ENCODE results near the gene MACROD2. TPM values are rescaled to one million over a fixed set of nuclear protein-coding genes. Genes with fewer than 3 reads are reported as not detected.

MACROD2 gene
- total RNA-seq, 4 donors from 2014 or later = 4.0 to 14.1 (median 10.4) TPM

DNA sequence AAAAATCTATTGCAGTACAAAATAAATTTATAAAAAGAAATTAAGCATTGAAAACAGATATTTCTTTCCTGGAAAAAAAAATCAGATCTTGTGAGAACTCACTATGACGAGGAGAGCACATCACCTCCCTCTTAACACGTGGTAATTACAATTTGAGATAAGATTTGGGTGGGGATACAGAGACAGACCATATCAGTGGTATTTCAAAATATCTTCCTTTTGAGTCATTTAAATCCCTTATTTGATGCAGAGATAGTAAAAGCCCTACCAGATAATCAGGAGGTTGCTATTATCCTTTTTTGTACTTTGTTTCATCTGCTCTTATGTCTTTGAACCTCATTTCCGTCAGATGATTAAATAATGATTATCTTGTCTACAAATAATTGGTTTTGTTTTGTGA, 1777.5 kb downstream of the MACROD2 start:
- 84 to 86% methylated on average over 3 of the region's 3 CpGs for WGBS, 2 donors
- Histone ChIP-seq H3K9me3 (no peaks in the 10 kb centered on the region), H3K4me1 (peaks cover 0 to 5% (median 0%) of the 10 kb centered on the region in 4 donors), H3K27me3 (no peaks in the 10 kb centered on the region), H3K27ac (no peak overlapping the region), H3K36me3 (no peaks in the 10 kb centered on the region), H3K4me3 (no peak overlapping the region)
- no peak for TF ChIP-seq POLR2A (IDR thresholded peaks at IDR 0.05)
- TF ChIP-seq, protein P1, sequence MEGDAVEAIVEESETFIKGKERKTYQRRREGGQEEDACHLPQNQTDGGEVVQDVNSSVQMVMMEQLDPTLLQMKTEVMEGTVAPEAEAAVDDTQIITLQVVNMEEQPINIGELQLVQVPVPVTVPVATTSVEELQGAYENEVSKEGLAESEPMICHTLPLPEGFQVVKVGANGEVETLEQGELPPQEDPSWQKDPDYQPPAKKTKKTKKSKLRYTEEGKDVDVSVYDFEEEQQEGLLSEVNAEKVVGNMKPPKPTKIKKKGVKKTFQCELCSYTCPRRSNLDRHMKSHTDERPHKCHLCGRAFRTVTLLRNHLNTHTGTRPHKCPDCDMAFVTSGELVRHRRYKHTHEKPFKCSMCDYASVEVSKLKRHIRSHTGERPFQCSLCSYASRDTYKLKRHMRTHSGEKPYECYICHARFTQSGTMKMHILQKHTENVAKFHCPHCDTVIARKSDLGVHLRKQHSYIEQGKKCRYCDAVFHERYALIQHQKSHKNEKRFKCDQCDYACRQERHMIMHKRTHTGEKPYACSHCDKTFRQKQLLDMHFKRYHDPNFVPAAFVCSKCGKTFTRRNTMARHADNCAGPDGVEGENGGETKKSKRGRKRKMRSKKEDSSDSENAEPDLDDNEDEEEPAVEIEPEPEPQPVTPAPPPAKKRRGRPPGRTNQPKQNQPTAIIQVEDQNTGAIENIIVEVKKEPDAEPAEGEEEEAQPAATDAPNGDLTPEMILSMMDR (IDR thresholded peaks at IDR 0.05) = no peak
- no peak for TF ChIP-seq EP300 (IDR thresholded peaks at IDR 0.05)
- DNase-seq (ENCODE audit: low spot score in 2 of 2) = no peak

DNA sequence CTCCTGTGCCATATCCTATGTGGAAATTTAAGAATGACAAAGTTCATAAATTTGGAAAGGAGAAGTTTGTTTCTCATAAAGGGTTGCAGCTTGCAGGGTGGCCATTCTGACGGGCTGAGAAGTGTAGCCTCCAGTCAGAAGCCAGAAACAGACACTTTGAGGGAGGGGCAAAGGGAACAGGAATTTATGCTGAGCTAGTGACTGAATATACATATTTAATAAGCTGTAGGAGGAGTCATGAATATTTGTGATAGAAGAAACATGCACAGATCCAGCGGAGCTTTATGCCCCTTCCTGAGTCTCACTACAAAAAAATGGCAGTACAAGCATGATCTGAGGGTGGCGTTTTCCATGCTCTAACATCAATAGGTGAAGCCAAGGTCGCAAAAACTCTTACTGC, 1779.6 kb downstream of the MACROD2 start:
- 87 to 91% methylated on average over 4 of the region's 4 CpGs for whole genome bisulfite sequencing, 2 donors
- Histone ChIP-seq H3K4me1 (no peaks in the 10 kb centered on the region), H3K27ac (no peak overlapping the region), H3K36me3 (no peaks in the 10 kb centered on the region), H3K9me3 (no peaks in the 10 kb centered on the region), H3K27me3 (no peaks in the 10 kb centered on the region), H3K4me3 (no peak overlapping the region)
- TF ChIP-seq, protein P1 (IDR thresholded peaks at IDR 0.05) = no peak
- TF ChIP-seq POLR2A (IDR thresholded peaks at IDR 0.05) (no peak), EP300 (IDR thresholded peaks at IDR 0.05) (no peak)
- DNase-seq (ENCODE audit: low spot score in 2 of 2) = no peak

DNA sequence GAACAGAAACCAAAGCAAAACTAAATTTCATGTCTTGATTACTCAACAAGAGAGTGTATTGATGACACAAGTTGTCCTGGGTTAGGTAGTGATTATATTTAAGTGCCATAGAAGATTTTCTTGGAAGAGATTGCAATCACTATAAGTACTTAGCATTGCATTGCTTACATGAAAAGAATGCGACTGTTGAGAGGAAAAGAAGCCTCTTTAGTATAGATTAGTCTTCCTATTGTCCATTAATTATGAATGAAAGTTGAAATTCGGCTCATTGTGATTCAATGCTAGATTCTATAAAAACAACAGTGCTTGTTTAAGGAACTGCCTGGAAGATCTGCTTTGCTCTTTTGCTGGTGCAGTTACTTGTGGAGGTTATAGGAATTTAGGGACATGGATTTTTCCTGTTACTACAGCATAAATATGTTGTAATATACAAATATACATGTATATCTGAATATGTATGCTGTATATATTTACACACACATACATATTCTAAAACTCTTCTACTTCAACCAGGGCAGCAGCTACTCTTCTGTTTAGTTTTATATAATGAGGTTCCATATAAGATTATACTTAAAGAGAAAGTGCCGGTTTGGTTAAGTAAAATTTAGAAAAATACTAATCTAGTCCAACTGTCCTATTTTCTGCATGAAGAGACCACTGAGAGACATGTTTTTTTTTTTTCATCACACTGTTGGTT, 1781.6 kb downstream of the MACROD2 start:
- TF ChIP-seq, protein P1 (IDR thresholded peaks at IDR 0.05) = no peak
- TF ChIP-seq EP300 (IDR thresholded peaks at IDR 0.05) (no peak), POLR2A (IDR thresholded peaks at IDR 0.05) (no peak)
- Histone ChIP-seq H3K27me3 (no peaks in the 10 kb centered on the region), H3K9me3 (no peaks in the 10 kb centered on the region), H3K27ac (no peak overlapping the region), H3K4me3 (no peak overlapping the region), H3K36me3 (no peaks in the 10 kb centered on the region), H3K4me1 (no peaks in the 10 kb centered on the region)
- no peak for DNase-seq (ENCODE audit: low spot score in 2 of 2)
- 68 to 78% methylated on average over 3 of the region's 3 CpGs for WGBS, 2 donors

- WGBS, 2 donors = 89 to 97% methylated on average over 3 of the region's 3 CpGs
- no peaks in the 10 kb centered on the region for H3K9me3 ChIP-seq
- TF ChIP-seq, protein P1 (IDR thresholded peaks at IDR 0.05) = no peak
- TF ChIP-seq POLR2A (IDR thresholded peaks at IDR 0.05) (no peak), EP300 (IDR thresholded peaks at IDR 0.05) (no peak)
Measured at GRCh38 chr20:15784020-15784419, 1788.7 kb downstream of the MACROD2 start.

GRCh38 chr20:15789079-15789478, 1793.8 kb downstream of the MACROD2 start:
- 31 to 33% methylated on average over 4 of the region's 4 CpGs for WGBS, 2 donors
- peak overlapping the region in 3 of 4 donors; percentile 57 to 79 (median 67) for H3K27ac ChIP-seq
- peaks cover 0 to 18% (median 0%) of the 10 kb centered on the region in 4 donors for H3K4me1 ChIP-seq
- no peak overlapping the region for H3K4me3 ChIP-seq
- H3K27me3 ChIP-seq = no peaks in the 10 kb centered on the region
- no peaks in the 10 kb centered on the region for H3K9me3 ChIP-seq
- no peak for DNase-seq (ENCODE audit: low spot score in 2 of 2)
- TF ChIP-seq EP300 (IDR thresholded peaks at IDR 0.05) (peak; percentile 25 to 84), POLR2A (IDR thresholded peaks at IDR 0.05) (no peak)
- no peaks in the 10 kb centered on the region for H3K36me3 ChIP-seq

More at GRCh38 chr20:15784020-15784419, 1788.7 kb downstream of the MACROD2 start:
- no peaks in the 10 kb centered on the region for H3K27me3 ChIP-seq
- DNase-seq (ENCODE audit: low spot score in 2 of 2) = no peak
- no peaks in the 10 kb centered on the region for H3K36me3 ChIP-seq
- H3K27ac ChIP-seq = no peak overlapping the region
- peaks cover 0 to 12% (median 0%) of the 10 kb centered on the region in 4 donors for H3K4me1 ChIP-seq
- H3K4me3 ChIP-seq = no peak overlapping the region

Data from tibial nerve (tissue), 4 donors.